PC-9 (cell line): Measurements from ENCODE around the gene ZNF662.

ENCODE experiments used
- CTCF ChIP-seq: fragments of 200-600 bp; sonication (generic); conservative IDR thresholded peaks from 2 replicates; pipeline ENCODE4 v1.6.1; 2017; ENCODE audit warnings: mixed run types, antibody characterized with exemption, mild to moderate bottlenecking, moderate library complexity
- EZH2 ChIP-seq: fragments of 200-600 bp; sonication (generic); IDR thresholded peaks from 2 replicates; pipeline ENCODE4 v1.8.0; 2017; ENCODE audit warnings: antibody characterized with exemption, low read depth

- TF ChIP-seq CTCF, result no peak
- no peak for TF ChIP-seq EZH2
These were observed 19.6 kb upstream of the ZNF662 start for GRCh38 chr3:42886294-42886822.
